Motor neuron (in vitro differentiated cells): ENCODE results near the gene PDCL2. TPM values are rescaled to one million over a fixed set of nuclear protein-coding genes. Genes with fewer than 3 reads are reported as not detected.
"Not testable (repeated sequence)": the region's sequence is repeated elsewhere in the genome, so short reads cannot be mapped to it uniquely, and the experiment has no call there.

ENCODE experiments used
- ATAC-seq, 8 experiments: fragments of 200-7000 bp; cut with Tn5 transposase; replicated peaks in 6 of 8; 2 replicates each; pipeline ENCODE4 v1.8.0; 2021; ENCODE audit warnings: mild to moderate bottlenecking in 8 of 8, moderate library complexity in 8 of 8
- H3K27ac ChIP-seq, 2 donors: fragments of 250-450 bp; sonication (Bioruptor Pico); 2 replicates each; pipeline ENCODE4 v1.9.0; 2021; ENCODE audit warnings: antibody characterized with exemption in 2 of 2, mild to moderate bottlenecking in 2 of 2, moderate library complexity in 1 of 2
- H3K4me1 ChIP-seq, 2 donors: fragments of 250-450 bp; sonication (Bioruptor Pico); replicated peaks in 1 of 2; 2 replicates each; pipeline ENCODE4 v1.6.1; 2021; ENCODE audit warnings: antibody characterized with exemption in 2 of 2, mild to moderate bottlenecking in 2 of 2, moderate library complexity in 1 of 2
- H3K4me3 ChIP-seq, 5 donors: fragments of 250-450 bp; sonication (Bioruptor Pico); 2 replicates each; pipeline ENCODE4 v1.9.0; 2021; ENCODE audit warnings: antibody characterized with exemption in 5 of 5, mild to moderate bottlenecking in 5 of 5, moderate library complexity in 4 of 5
- WGBS, 10 experiments: fragments of 450-650 bp; shearing (Covaris generic); methylation state at CpG; one replicate each; pipeline ENCODE4 v1.0.0; 2022; 5-methylcytosine and 5-hydroxymethylcytosine counted together
- in situ Hi-C, 9 experiments: fragments of 400-800 bp; cut with MboI; loops; one replicate each; pipeline ENCODE4 v1.15.0; 2021; ENCODE audit warnings: low sequenced_read_pairs in 9 of 9, low pct_unique_long_range_greater_than_20kb in 2 of 9; ENCODE audit not compliant: unreplicated experiment in 9 of 9
- total RNA-seq, 8 experiments: library from RNA; unstranded; fragments of 300-600 nt; gene quantifications; 2 replicates each; pipeline versions ENCODE4 v1.2.3 to v1.2.4, GENCODE V29; 2022

The PDCL2 gene, protein sequence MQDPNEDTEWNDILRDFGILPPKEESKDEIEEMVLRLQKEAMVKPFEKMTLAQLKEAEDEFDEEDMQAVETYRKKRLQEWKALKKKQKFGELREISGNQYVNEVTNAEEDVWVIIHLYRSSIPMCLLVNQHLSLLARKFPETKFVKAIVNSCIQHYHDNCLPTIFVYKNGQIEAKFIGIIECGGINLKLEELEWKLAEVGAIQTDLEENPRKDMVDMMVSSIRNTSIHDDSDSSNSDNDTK
- total RNA-seq: under 1 TPM in 2 of 8 experiments, not detected in 6; 0.38 to 0.49 TPM

GRCh38 chr4:55592014-55592413 is at the start of gene PDCL2:
Gene PDCL2, minus strand, starts transcription at chr4:55592245. Its CDS starts 136 bp downstream, at chr4:55592109.
- WGBS, 10 experiments: 63 to 100% (median 95%) methylated on average over 1 to 22 of the region's 24 CpGs; no CpG with 5 or more reads in 2 of the 10 experiments
- H3K4me3 ChIP-seq: no peak within 1 kb of the TSS
- no peak for ATAC-seq
- no peaks in the 10 kb centered on the region for H3K4me1 ChIP-seq
- in situ Hi-C loops: no loop called here
- no peak within 1 kb of the TSS for H3K27ac ChIP-seq

- peak in 5 of 8 experiments; percentile 25 to 53 (median 31) for ATAC-seq
- Histone ChIP-seq H3K27ac (peak overlapping the region; percentile 86 to 94), H3K4me3 (peak overlapping the region; percentile 39 to 78 (median 63)), H3K4me1 (peaks cover 25 to 33% of the 10 kb centered on the region in 2 donors)
- in situ Hi-C loops: no loop called here
- 0 to 63% (median 15%) methylated on average over 1 to 6 of the region's 12 CpGs; no CpG with 5 or more reads in 1 of the 10 experiments for WGBS, 10 experiments
Measured at GRCh38 chr4:55637272-55637820, 45.3 kb upstream of the PDCL2 start.

- Histone ChIP-seq H3K27ac (peak overlapping the region; percentile 86 to 94), H3K4me3 (peak overlapping the region; percentile 39 to 78 (median 63)), H3K4me1 (peaks cover 25 to 33% of the 10 kb centered on the region in 2 donors)
- 0 to 29% (median 0%) methylated on average over 2 to 3 of the region's 7 CpGs; no CpG with 5 or more reads in 6 of the 10 experiments for WGBS, 10 experiments
- in situ Hi-C loops: no loop called here
- ATAC-seq: peak in 4 of 8 experiments; percentile 0 to 28 (median 26)
Measured at GRCh38 chr4:55636656-55636999, 44.6 kb upstream of the PDCL2 start.

- Histone ChIP-seq H3K4me1 (peaks cover 25 to 33% of the 10 kb centered on the region in 2 donors), H3K27ac (peak within 1 kb of the TSS; percentile 86 to 94), H3K4me3 (peak within 1 kb of the TSS; percentile 39 to 78 (median 63))
- 0 to 15% (median 2%) methylated on average over 2 to 23 of the region's 80 CpGs; no CpG with 5 or more reads in 1 of the 10 experiments for WGBS, 10 experiments
- peak; percentile 66 to 85 (median 76) for ATAC-seq
- in situ Hi-C loops: no loop called here
Measured at GRCh38 chr4:55635741-55636655, 44.0 kb upstream of the PDCL2 start, which contains the start of gene NMU. Gene NMU, minus strand, starts transcription at chr4:55636298. Its CDS starts 106 bp downstream, at chr4:55636192.

- Histone ChIP-seq H3K4me3 (peak overlapping the region; percentile 39 to 78 (median 63)), H3K4me1 (peaks cover 25 to 33% of the 10 kb centered on the region in 2 donors), H3K27ac (peak overlapping the region; percentile 86 to 94)
- peak in 4 of 8 experiments; percentile 2 to 21 (median 16) for ATAC-seq
- WGBS, 10 experiments: 0 to 23% (median 1%) methylated on average over 2 to 11 of the region's 11 CpGs; no CpG with 5 or more reads in 2 of the 10 experiments
- in situ Hi-C loops: no loop called here
Measured at GRCh38 chr4:55635282-55635681, 43.2 kb upstream of the PDCL2 start.

DNA sequence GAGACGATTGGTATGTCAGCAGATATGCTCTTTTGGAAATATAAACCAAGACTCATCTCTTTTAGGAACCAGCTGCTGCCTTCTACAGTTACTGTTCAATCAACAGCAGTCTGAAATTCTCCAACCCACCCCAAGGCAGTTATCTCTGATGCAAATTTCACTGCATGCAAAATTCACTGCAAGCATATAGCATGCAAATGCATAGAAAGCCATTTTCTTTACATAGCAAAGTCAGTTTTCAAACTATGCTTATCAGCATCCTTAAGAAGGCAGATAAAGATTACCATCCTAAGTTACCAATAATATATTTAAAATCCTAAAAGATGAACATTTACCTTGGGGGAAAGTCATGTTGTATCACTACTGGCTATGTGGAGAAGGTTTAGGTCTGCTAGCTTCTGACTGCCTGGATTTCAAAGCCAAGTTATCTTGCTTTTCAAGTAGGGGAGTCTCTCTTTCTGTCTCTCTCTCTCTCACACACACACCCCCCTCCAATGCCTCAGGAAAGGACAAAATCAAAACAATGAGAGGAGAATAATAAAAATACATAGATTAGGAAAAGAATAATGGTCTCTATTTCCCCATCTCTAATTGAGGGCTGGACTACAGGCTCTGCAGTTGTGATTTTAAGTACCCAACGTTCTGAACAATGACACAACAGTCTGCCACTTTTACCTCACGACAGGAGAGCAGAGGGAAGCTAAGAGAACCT is 42.5 kb upstream of the PDCL2 start:
- H3K27ac ChIP-seq: peak overlapping the region; percentile 86 to 94
- peak in 2 of 8 experiments; percentile 27 to 45 for ATAC-seq
- 0 to 20% (median 0%) methylated on average over 1 to 3 of the region's 3 CpGs; no CpG with 5 or more reads in 3 of the 10 experiments for WGBS, 10 experiments
- peaks cover 25 to 33% of the 10 kb centered on the region in 2 donors for H3K4me1 ChIP-seq
- H3K4me3 ChIP-seq: peak overlapping the region; percentile 39 to 78 (median 63)
- in situ Hi-C loops: no loop called here

- in situ Hi-C loops: no loop called here
- ATAC-seq: no peak
- WGBS, 10 experiments: 0 to 50% (median 32%) methylated on average over 1 to 6 of the region's 6 CpGs; no CpG with 5 or more reads in 1 of the 10 experiments
Measured at GRCh38 chr4:55633903-55634302, 41.9 kb upstream of the PDCL2 start.

GRCh38 chr4:55625835-55626234 is 33.8 kb upstream of the PDCL2 start:
- 10 to 100% (median 88%) methylated on average over 1 to 2 of the region's 2 CpGs; no CpG with 5 or more reads in 1 of the 10 experiments for WGBS, 10 experiments
- Histone ChIP-seq H3K27ac (no peak overlapping the region), H3K4me1 (no peaks in the 10 kb centered on the region), H3K4me3 (no peak overlapping the region)
- in situ Hi-C loops: no loop called here
- no peak for ATAC-seq

More at GRCh38 chr4:55633903-55634302, 41.9 kb upstream of the PDCL2 start:
- peak overlapping the region; percentile 39 to 78 (median 63) for H3K4me3 ChIP-seq
- H3K4me1 ChIP-seq: peaks cover 25 to 33% of the 10 kb centered on the region in 2 donors
- H3K27ac ChIP-seq: peak overlapping the region; percentile 34 to 94

- in situ Hi-C loops, ATAC-seq, H3K4me1 ChIP-seq, H3K4me3 ChIP-seq, H3K27ac ChIP-seq: not testable (repeated sequence)
- WGBS, 10 experiments: no CpG with 5 or more reads among the region's 1 CpG
Measured at GRCh38 chr4:55624063-55624462, 32.0 kb upstream of the PDCL2 start.

DNA sequence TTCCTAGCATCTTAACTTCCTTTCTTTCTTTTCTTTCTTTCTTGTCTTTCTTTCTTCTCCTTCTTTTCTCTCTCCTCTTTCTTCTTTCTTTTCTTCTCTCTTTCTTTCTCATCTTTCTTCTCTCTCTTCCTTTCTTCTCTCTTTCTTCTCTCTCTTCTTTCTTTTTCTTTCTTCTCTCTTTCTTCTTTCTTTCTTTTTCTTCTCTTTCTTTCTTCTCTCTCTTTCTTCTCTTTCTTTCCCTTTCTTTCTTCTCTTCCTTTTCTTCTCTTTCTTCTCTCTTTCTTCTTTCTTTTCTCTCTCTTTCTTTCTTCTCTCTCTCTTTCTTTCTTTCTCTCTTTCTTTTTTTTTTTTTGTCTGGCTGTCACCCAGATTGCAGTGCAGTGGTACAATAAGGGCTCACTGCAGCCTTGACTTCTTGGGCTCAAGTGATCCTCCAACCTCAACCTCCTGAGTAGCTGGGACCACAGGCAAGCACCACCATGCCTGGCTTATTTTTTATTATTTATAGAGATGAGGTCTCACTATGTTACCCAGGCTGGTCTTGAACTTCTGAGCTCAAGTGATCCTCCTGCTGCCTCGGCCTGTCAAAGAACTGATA is 26.6 kb upstream of the PDCL2 start:
- Histone ChIP-seq H3K27ac (peak overlapping the region in 1 of 2 donors; percentile 20), H3K4me3 (peak overlapping the region in 3 of 5 donors; percentile 10 to 19 (median 18)), H3K4me1 (peaks cover 0 to 3% of the 10 kb centered on the region in 2 donors)
- no peak for ATAC-seq
- WGBS, 10 experiments: 50% methylated on average over 1 of the region's 1 CpG; no CpG with 5 or more reads in 9 of the 10 experiments
- in situ Hi-C loops: no loop called here

DNA sequence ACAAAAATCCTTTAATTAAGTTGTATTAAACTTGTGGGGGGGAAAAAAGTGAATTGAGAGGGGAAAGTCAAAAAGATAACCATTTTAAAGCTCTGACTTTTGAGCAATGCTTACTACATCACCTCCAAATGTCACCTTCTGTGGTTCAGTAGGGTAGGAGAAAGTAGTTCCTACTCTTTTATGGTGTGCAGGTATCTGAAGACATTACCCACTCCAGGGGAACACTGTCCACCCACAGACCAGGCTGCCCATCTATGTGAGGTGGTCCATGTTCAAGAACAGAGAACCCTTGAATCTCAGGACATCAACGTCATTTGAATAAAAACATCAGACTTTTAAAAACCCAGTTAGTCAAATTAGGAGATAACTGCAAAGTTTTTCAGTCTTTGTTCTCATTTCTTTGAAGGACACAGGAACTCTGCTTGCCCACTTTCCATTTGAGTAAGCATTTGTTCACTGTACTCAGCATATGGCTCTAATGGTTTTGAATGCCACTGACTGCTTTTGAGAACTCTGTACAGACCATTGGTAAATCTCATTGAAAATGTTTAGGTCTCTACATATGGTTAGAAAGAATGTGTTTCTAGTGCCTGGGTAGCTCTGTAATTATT is 25.6 kb upstream of the PDCL2 start:
- Histone ChIP-seq H3K27ac (no peak overlapping the region), H3K4me1 (peaks cover 0 to 3% of the 10 kb centered on the region in 2 donors), H3K4me3 (no peak overlapping the region)
- ATAC-seq: no peak
- WGBS, 10 experiments: 33 to 100% (median 63%) methylated on average over 1 of the region's 1 CpG; no CpG with 5 or more reads in 3 of the 10 experiments
- in situ Hi-C loops: no loop called here
